ENCODE measurements around the gene ADAMTS12. TPM values are rescaled to one million over a fixed set of nuclear protein-coding genes. Genes with fewer than 3 reads are reported as not detected.

ADAMTS12 gene
- total RNA-seq, 1 experiment from 2014 or later, result 1.2 TPM

- Mint-ChIP-seq H3K27me3 (ENCODE audit: unreplicated experiment) (no peaks in the 10 kb centered on the region), H3K4me3 (ENCODE audit: low read depth, unreplicated experiment) (no peak overlapping the region), H3K4me1 (ENCODE audit: low read depth, unreplicated experiment) (no peaks in the 10 kb centered on the region), H3K27ac (ENCODE audit: unreplicated experiment) (no peak overlapping the region), H3K9me3 (ENCODE audit: low read depth, unreplicated experiment) (no peaks in the 10 kb centered on the region), H3K36me3 (ENCODE audit: insufficient read depth, unreplicated experiment) (no peaks in the 10 kb centered on the region)
- intact Hi-C loops (cut with micrococcal nuclease; ENCODE audit: unreplicated experiment), result no loop called here
- TF ChIP-seq CTCF (IDR thresholded peaks at IDR 0.05; ENCODE audit: unreplicated experiment), result no peak
- BruUV-seq (replicated peaks), result no TSS peak
- DNase-seq, result no peak
- CTCF ChIA-PET, result no interaction called here
Observed at GRCh38 chr5:33608344-33609041, 283.3 kb downstream of the ADAMTS12 start.

- no TSS peak for BruUV-seq (replicated peaks)
- no peaks in the 10 kb centered on the region for H3K4me1 Mint-ChIP-seq (ENCODE audit: low read depth, unreplicated experiment)
- no peak overlapping the region for H3K4me3 Mint-ChIP-seq (ENCODE audit: low read depth, unreplicated experiment)
- CTCF ChIA-PET, result interaction anchor here (0.7 kb wide), 1 partner anchor 1762 kb away, joined by 6 read pairs; no protein-coding TSS in a partner anchor
- no peaks in the 10 kb centered on the region for H3K27me3 Mint-ChIP-seq (ENCODE audit: unreplicated experiment)
- H3K36me3 Mint-ChIP-seq (ENCODE audit: insufficient read depth, unreplicated experiment), result no peaks in the 10 kb centered on the region
- no peak for TF ChIP-seq CTCF (IDR thresholded peaks at IDR 0.05; ENCODE audit: unreplicated experiment)
- intact Hi-C loops (cut with micrococcal nuclease; ENCODE audit: unreplicated experiment), result no loop called here
- H3K9me3 Mint-ChIP-seq (ENCODE audit: low read depth, unreplicated experiment), result no peaks in the 10 kb centered on the region
- H3K27ac Mint-ChIP-seq (ENCODE audit: unreplicated experiment), result no peak overlapping the region
- DNase-seq, result no peak
Observed at GRCh38 chr5:33604503-33604902, 287.3 kb downstream of the ADAMTS12 start.

- BruUV-seq (replicated peaks), result no TSS peak
- intact Hi-C loops (cut with micrococcal nuclease; ENCODE audit: unreplicated experiment), result no loop called here
- Mint-ChIP-seq H3K27me3 (ENCODE audit: unreplicated experiment) (no peaks in the 10 kb centered on the region), H3K4me3 (ENCODE audit: low read depth, unreplicated experiment) (no peak overlapping the region), H3K36me3 (ENCODE audit: insufficient read depth, unreplicated experiment) (no peaks in the 10 kb centered on the region), H3K4me1 (ENCODE audit: low read depth, unreplicated experiment) (no peaks in the 10 kb centered on the region), H3K9me3 (ENCODE audit: low read depth, unreplicated experiment) (no peaks in the 10 kb centered on the region), H3K27ac (ENCODE audit: unreplicated experiment) (no peak overlapping the region)
- no peak for TF ChIP-seq CTCF (IDR thresholded peaks at IDR 0.05; ENCODE audit: unreplicated experiment)
- no peak for DNase-seq
- CTCF ChIA-PET, result no interaction called here
Observed at GRCh38 chr5:33601881-33602280, 289.9 kb downstream of the ADAMTS12 start.

- intact Hi-C loops (cut with micrococcal nuclease; ENCODE audit: unreplicated experiment), result no loop called here
- Mint-ChIP-seq H3K27ac (ENCODE audit: unreplicated experiment) (no peak overlapping the region), H3K36me3 (ENCODE audit: insufficient read depth, unreplicated experiment) (no peaks in the 10 kb centered on the region), H3K9me3 (ENCODE audit: low read depth, unreplicated experiment) (no peaks in the 10 kb centered on the region), H3K4me1 (ENCODE audit: low read depth, unreplicated experiment) (no peaks in the 10 kb centered on the region), H3K4me3 (ENCODE audit: low read depth, unreplicated experiment) (no peak overlapping the region), H3K27me3 (ENCODE audit: unreplicated experiment) (peaks cover 7% of the 10 kb centered on the region)
- CTCF ChIA-PET, result no interaction called here
- no peak for TF ChIP-seq CTCF (IDR thresholded peaks at IDR 0.05; ENCODE audit: unreplicated experiment)
- no TSS peak for BruUV-seq (replicated peaks)
- no peak for DNase-seq
Observed at GRCh38 chr5:33595303-33595702, 296.5 kb downstream of the ADAMTS12 start.

Measured in Calu3 (cell line).